LoVo (cell line): ENCODE results near the gene YEATS2.
A peak's percentile ranks its signal among the peaks of the same experiment; 100 is the strongest.
"Not testable (repeated sequence)": the region's sequence is repeated elsewhere in the genome, so short reads cannot be mapped to it uniquely, and the experiment has no call there.

Source experiments
- DNase-seq: peaks from one replicate; pipeline ENCODE4 v3.0.0-alpha.2; 2016; ENCODE audit warnings: low spot score

YEATS2 gene

GRCh38 chr3:183697610-183698317, at the start of gene YEATS2:
Gene YEATS2 (plus strand): TSS chr3:183697797. CDS start chr3:183715163, 17,366 bp downstream.
- DNase-seq: peak; percentile 70

- no peak for DNase-seq
Observed at GRCh38 chr3:183650554-183650953, 47.0 kb upstream of the YEATS2 start.

- DNase-seq: no peak
Observed at GRCh38 chr3:183653209-183654064, 44.2 kb upstream of the YEATS2 start.

GRCh38 chr3:183654727-183655126, 42.9 kb upstream of the YEATS2 start:
- no peak for DNase-seq

GRCh38 chr3:183662099-183662498, 35.5 kb upstream of the YEATS2 start:
- DNase-seq: no peak

- DNase-seq: peak; percentile 16
Observed at GRCh38 chr3:183664913-183665381, 32.6 kb upstream of the YEATS2 start.

GRCh38 chr3:183680061-183680460, 17.5 kb upstream of the YEATS2 start:
- DNase-seq: no peak

GRCh38 chr3:183687705-183688104, 9.9 kb upstream of the YEATS2 start:
- no peak for DNase-seq

GRCh38 chr3:183688874-183689273, 8.7 kb upstream of the YEATS2 start:
- no peak for DNase-seq

GRCh38 chr3:183689621-183690020, 8.0 kb upstream of the YEATS2 start:
- not testable (repeated sequence) for DNase-seq

GRCh38 chr3:183690402-183690995, 7.1 kb upstream of the YEATS2 start:
- DNase-seq: no peak

GRCh38 chr3:183692436-183692835, 5.2 kb upstream of the YEATS2 start:
- DNase-seq: no peak

- no peak for DNase-seq
Observed at GRCh38 chr3:183695569-183696364, 1.8 kb upstream of the YEATS2 start.

GRCh38 chr3:183697123-183697609, 431 bp upstream of the YEATS2 start:
- no peak for DNase-seq

- peak; percentile 22 for DNase-seq
Observed at GRCh38 chr3:183698318-183698751, 738 bp downstream of the YEATS2 start.

GRCh38 chr3:183698756-183699155, 1.2 kb downstream of the YEATS2 start:
- DNase-seq: no peak

GRCh38 chr3:183699238-183699947, 1.8 kb downstream of the YEATS2 start:
- peak; percentile 37 for DNase-seq

GRCh38 chr3:183701744-183702143, 4.1 kb downstream of the YEATS2 start:
- no peak for DNase-seq

GRCh38 chr3:183703892-183704291, 6.3 kb downstream of the YEATS2 start:
- not testable (repeated sequence) for DNase-seq

- DNase-seq: no peak
Observed at GRCh38 chr3:183710231-183710630, 12.6 kb downstream of the YEATS2 start.

GRCh38 chr3:183711516-183711915, 13.9 kb downstream of the YEATS2 start:
- no peak for DNase-seq
